Fibroblast of skin of back (primary cell): ENCODE data around the gene CCDC154.
"Not testable (repeated sequence)": the region's sequence is repeated elsewhere in the genome, so short reads cannot be mapped to it uniquely, and the experiment has no call there.

Experiments
- DNase-seq: peaks from one replicate; pipeline ENCODE4 v3.0.0-alpha.2; 2013

The CCDC154 gene

GRCh38 chr16:1472974-1473373 lies 28.6 kb upstream of the CCDC154 start:
- DNase-seq = no peak

GRCh38 chr16:1471569-1472194 lies 27.3 kb upstream of the CCDC154 start:
- no peak for DNase-seq

GRCh38 chr16:1470481-1471251 lies 26.3 kb upstream of the CCDC154 start:
- DNase-seq = no peak

GRCh38 chr16:1469693-1470201 lies 25.4 kb upstream of the CCDC154 start:
- no peak for DNase-seq

GRCh38 chr16:1469141-1469540 lies 24.8 kb upstream of the CCDC154 start:
- DNase-seq = not testable (repeated sequence)

GRCh38 chr16:1468426-1468810 lies 24.1 kb upstream of the CCDC154 start:
- no peak for DNase-seq

GRCh38 chr16:1466968-1467521 lies 22.7 kb upstream of the CCDC154 start:
- no peak for DNase-seq

- DNase-seq = no peak
Measured at GRCh38 chr16:1466054-1466453, 21.7 kb upstream of the CCDC154 start.

GRCh38 chr16:1465567-1465915 lies 21.2 kb upstream of the CCDC154 start:
- no peak for DNase-seq

GRCh38 chr16:1464894-1465566 lies 20.7 kb upstream of the CCDC154 start:
- DNase-seq = no peak

- DNase-seq = no peak
Measured at GRCh38 chr16:1464196-1464893, 20.0 kb upstream of the CCDC154 start.

- no peak for DNase-seq
Measured at GRCh38 chr16:1461146-1461545, 16.8 kb upstream of the CCDC154 start.

- DNase-seq = no peak
Measured at GRCh38 chr16:1460602-1461138, 16.3 kb upstream of the CCDC154 start.

- DNase-seq = no peak
Measured at GRCh38 chr16:1459967-1460366, 15.6 kb upstream of the CCDC154 start.

GRCh38 chr16:1458977-1459341 lies 14.6 kb upstream of the CCDC154 start:
- no peak for DNase-seq

- DNase-seq = peak; percentile 7
Measured at GRCh38 chr16:1458336-1458976, 14.1 kb upstream of the CCDC154 start.

GRCh38 chr16:1457489-1458245 lies 13.3 kb upstream of the CCDC154 start:
- no peak for DNase-seq

GRCh38 chr16:1456951-1457350 lies 12.6 kb upstream of the CCDC154 start:
- DNase-seq = no peak

- DNase-seq = no peak
Measured at GRCh38 chr16:1455190-1456171, 11.1 kb upstream of the CCDC154 start.

GRCh38 chr16:1454561-1454960 lies 10.2 kb upstream of the CCDC154 start:
- DNase-seq = no peak
